ENCODE results near the gene PSMD9.
"Not testable (repeated sequence)": the region's sequence is repeated elsewhere in the genome, so short reads cannot be mapped to it uniquely, and the experiment has no call there.

Gene PSMD9, protein sequence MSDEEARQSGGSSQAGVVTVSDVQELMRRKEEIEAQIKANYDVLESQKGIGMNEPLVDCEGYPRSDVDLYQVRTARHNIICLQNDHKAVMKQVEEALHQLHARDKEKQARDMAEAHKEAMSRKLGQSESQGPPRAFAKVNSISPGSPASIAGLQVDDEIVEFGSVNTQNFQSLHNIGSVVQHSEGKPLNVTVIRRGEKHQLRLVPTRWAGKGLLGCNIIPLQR

GRCh38 chr12:121888478-121889273 is at the start of gene PSMD9:
PSMD9 (plus strand) TSS chr12:121888790; CDS start chr12:121888857, 67 bp downstream.
- peak; percentile 99 for DNase-seq (ENCODE audit: low read depth)

DNA sequence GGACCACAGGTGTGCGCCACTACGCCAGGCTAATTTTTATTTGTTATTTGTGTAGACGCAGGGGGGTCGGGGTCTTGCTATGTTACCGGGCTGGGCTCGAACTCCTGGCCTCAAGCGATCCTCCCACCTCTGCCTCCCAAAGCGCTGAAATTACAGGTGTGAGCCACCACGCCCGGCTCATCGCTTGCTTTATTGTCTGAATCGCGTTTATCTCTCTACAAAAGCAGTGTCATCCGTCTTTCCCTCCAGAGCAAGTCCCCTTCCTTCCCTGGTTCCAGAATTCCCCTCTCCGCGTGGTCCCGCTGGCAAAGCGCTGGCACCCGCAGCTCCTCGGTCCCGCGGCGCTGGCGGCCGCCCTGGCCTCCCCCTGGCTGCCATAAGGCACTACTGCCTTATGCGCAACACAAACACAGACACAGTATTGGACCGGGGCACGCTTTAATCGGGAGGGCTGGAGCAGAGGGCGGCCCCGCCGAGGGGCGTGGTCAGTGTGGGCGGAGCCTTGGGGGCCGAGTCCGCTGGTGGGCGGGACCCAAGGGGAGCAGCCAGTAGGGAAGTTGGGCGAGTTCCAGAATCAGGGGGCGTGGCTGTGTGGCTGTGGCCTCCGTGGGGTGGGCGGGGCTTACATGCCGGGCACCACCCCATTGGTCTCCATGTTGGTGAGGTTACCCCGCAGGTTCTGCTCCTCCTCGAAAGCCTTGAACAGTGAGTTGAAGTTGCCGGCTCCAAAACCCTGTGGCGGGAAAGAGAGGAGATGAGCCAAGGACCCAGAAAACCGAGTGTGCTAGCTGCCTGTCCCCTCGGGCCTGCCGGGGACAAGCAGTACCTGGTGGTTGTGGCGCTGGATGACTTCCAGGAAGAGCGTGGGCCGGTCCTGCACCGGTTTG is 49.2 kb upstream of the PSMD9 start:
- peak; percentile 100 for DNase-seq (ENCODE audit: low read depth)

DNA sequence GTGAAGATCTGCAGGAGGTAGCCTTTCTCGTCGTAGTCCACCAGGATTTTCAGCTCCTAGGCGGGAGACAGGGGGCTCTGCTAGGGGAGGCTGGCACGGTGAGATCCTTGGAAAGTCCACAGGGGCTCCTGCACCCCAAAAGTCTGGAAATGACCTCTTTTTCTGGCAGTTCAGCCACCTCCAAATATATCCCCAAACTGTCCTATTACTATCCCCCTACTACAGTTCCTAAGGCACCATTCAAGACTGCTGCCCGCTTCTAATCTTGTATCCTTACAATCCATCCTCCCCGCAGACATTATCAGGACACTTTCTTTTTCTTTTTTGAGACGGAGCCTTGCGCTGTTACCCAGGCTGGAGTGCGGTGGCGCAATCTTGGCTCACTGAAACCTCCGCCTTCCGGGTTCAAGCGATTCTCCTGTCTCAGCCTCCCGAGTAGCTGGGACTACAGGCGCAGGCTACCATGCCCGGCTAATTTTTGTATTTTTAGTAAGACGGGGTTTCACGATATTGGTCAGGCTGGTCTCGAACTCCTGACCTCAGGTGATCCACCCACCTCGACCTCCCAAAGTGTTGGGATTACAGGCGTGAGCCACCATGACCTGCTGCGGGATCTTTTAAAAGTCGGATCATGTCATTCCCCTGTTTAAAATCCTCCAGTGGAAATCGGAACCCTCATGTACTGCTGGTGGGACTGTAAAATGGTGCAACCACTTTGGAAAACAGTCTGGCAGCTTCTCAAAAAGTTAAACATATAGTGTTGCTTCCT is 48.4 kb upstream of the PSMD9 start:
- no peak for DNase-seq (ENCODE audit: low read depth)

DNA sequence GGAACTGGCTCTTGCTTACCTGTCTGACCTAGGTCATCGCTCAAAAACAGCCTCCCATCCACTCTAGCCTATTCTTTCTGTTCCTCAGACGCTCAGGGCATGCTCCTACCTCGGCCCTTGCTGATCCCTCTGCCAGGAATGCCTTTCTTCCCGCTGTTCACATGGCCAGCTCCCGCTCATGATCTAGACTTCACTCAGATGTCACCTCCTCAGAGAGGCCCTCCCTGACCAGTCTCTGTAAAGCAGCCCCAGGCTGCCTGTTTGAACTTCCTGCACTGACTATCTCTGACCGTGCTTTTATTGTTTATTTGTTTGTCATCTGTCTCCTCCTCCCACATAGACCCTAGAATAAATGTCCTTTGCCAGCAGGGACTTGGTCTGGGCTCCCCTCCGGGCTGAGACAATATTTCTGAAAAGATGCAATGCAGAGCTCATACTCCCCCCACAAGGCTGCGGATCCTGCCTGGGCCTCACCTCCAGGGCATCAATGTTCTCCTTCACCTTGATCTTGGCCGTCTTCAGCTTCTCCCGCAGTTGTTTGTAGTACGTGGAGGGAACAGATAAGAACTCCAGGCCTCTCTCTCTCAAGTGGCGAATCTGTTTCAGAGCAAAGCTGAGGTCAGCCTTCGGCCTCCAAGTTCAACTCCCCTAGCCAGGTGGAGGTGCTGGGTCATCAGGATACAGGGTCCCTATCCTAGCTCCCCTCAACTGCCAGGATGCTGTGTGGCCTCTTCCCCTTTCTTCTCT is 45.2 kb upstream of the PSMD9 start:
- DNase-seq (ENCODE audit: low read depth) = no peak

- DNase-seq (ENCODE audit: low read depth) = no peak
Observed at GRCh38 chr12:121845701-121846100, 42.9 kb upstream of the PSMD9 start.

- DNase-seq (ENCODE audit: low read depth) = no peak
Observed at GRCh38 chr12:121849211-121849610, 39.4 kb upstream of the PSMD9 start.

DNA sequence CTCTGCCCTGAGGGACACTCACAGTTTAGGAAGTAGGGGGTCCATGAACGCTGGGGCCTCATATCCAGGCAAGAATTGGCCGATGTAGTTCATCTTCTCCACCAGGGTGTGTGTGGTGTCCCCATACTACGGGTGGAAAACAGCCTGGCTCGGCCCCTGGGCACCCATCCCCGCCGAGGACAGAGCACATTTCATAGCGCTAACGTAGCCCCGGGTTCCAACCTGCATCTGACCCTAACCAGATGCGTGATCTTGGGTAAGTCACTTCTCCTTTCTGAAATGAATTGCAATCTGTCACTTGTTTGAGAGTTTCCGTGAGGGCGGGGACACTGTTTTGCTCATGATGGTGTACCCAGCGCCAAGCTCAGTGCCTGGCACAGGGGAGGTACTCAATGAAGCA is 38.9 kb upstream of the PSMD9 start:
- DNase-seq (ENCODE audit: low read depth) = no peak

DNA sequence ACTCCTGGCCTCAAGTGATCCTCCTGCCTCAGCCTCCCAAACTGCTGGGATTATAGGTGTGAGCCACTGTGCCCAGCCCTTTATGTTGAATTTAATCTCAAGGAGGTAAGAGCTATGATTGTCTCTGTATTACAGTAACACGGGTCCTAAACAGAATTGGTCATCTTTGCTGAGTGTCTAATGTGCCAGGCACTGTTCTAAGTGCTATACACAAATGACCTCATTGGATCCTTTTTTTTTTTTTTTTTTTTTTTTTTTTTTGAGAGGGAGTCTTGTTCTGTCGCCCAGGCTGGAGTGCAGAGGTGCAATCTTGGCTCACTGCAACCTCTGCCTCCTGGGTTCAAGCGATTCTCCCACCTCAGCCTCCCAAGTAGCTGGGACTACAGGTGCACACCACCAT is 36.2 kb upstream of the PSMD9 start:
- not testable (repeated sequence) for DNase-seq (ENCODE audit: low read depth)

GRCh38 chr12:121857322-121858246 is 31.0 kb upstream of the PSMD9 start:
- no peak for DNase-seq (ENCODE audit: low read depth)

GRCh38 chr12:121858318-121858661 is 30.3 kb upstream of the PSMD9 start:
- DNase-seq (ENCODE audit: low read depth) = no peak

GRCh38 chr12:121858662-121859572 is 29.7 kb upstream of the PSMD9 start, which contains the start of gene HPD:
HPD (minus strand) TSS chr12:121858859; CDS start chr12:121858823, 36 bp downstream.
- no peak for DNase-seq (ENCODE audit: low read depth)

DNA sequence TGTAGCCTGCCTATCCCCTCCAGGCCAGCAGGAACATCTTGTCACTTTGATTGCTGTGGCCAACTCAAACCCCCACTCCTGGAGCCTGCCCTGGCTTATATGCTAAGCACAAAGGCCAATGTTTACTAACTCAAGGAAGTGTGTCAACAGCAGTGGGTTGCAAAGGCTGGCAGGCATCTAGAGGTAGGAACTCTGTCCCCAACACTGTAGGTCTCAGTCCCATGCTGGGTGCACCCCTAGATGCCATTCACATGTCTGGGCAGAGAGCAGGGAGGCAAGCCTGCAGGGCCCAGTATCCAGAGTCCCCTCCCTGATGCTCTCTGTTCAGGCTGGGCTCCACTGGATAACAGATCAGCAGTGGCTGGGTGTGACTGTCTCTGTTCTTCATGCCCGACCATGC is 28.3 kb upstream of the PSMD9 start:
- no peak for DNase-seq (ENCODE audit: low read depth)

DNA sequence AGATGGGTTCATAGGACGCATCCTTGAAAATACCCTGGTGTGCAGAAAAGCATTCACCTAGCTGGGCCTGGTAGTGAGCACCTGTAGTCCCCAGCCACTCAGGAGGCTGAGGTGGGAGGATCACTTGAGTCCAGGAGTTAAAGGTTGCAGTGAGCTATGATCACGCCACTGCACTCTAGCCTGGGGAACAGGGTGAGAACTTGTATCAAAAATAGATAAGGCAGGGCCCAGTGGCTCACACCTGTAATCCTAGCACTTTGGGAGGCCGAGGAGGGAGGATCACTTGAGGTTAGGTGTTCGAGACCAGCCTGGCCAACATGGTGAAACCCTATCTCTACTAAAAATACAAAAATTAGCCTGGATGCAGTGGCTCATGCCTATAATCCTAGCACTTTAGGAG is 27.9 kb upstream of the PSMD9 start:
- not testable (repeated sequence) for DNase-seq (ENCODE audit: low read depth)

GRCh38 chr12:121861636-121862254 is 26.8 kb upstream of the PSMD9 start:
- no peak for DNase-seq (ENCODE audit: low read depth)

- DNase-seq (ENCODE audit: low read depth) = no peak
Observed at GRCh38 chr12:121866331-121866730, 22.3 kb upstream of the PSMD9 start.

GRCh38 chr12:121869229-121869628 is 19.4 kb upstream of the PSMD9 start:
- DNase-seq (ENCODE audit: low read depth) = not testable (repeated sequence)

- no peak for DNase-seq (ENCODE audit: low read depth)
Observed at GRCh38 chr12:121871467-121871866, 17.1 kb upstream of the PSMD9 start.

GRCh38 chr12:121872546-121873215 is 15.9 kb upstream of the PSMD9 start:
- DNase-seq (ENCODE audit: low read depth) = no peak

All from activated T-cell treated with anti-CD3 and anti-CD28 coated beads for 1 hour (primary cell).